Panc1 (cell line): ENCODE results near the gene CELA3A. TPM values are rescaled to one million over a fixed set of nuclear protein-coding genes. Genes with fewer than 3 reads are reported as not detected.
"Not testable (repeated sequence)": the region's sequence is repeated elsewhere in the genome, so short reads cannot be mapped to it uniquely, and the experiment has no call there.

Experiments
- ATAC-seq: fragments of 200-7000 bp; cut with Tn5 transposase; 2 replicates; pipeline ENCODE4 v1.9.1; 2020; ENCODE audit warnings: mild to moderate bottlenecking, moderate library complexity
- BruUV-seq: library from RNA; stranded (reverse); fragments of 400-500 nt; replicated peaks from 2 replicates; lab custom pipeline; 2021; lab: Mats Ljungman, UMichigan
- CTCF ChIA-PET: fragments of 300-600 bp; sonication (Branson Sonifier 250); formaldehyde crosslinking; loops from one replicate; lab custom pipeline; 2022; ENCODE audit warnings: antibody characterized with exemption; lab: Charles Lee
- POLR2A ChIA-PET: fragments of 300-600 bp; sonication (Branson Sonifier 250); formaldehyde crosslinking; loops from one replicate; lab custom pipeline; 2022; ENCODE audit warnings: antibody characterized with exemption; lab: Charles Lee
- DNase-seq: peaks from one replicate; pipeline ENCODE4 v3.0.0-alpha.2; 2010; ENCODE audit warnings: low read depth, low spot score
- H3K27ac ChIP-seq: 2 replicates; pipeline ENCODE4 v1.5.1; 2011; ENCODE audit warnings: mild to moderate bottlenecking, low read length, inconsistent platforms
- H3K27me3 ChIP-seq: fragments of 200-500 bp; sonication (Bioruptor generic); 2 replicates; pipeline ENCODE4 v1.6.0; 2014; ENCODE audit warnings: low read length, inconsistent platforms; ENCODE audit not compliant: control insufficient read depth, insufficient read depth
- H3K36me3 ChIP-seq: fragments of 200-500 bp; sonication (Bioruptor generic); 2 replicates; pipeline ENCODE4 v1.5.1; 2014; ENCODE audit warnings: inconsistent platforms, mild to moderate bottlenecking, low read length, moderate library complexity; ENCODE audit not compliant: control insufficient read depth, insufficient read depth
- H3K4me1 ChIP-seq: 2 replicates; pipeline ENCODE4 v1.5.1; 2011; ENCODE audit warnings: inconsistent platforms, mild to moderate bottlenecking, low read length, moderate library complexity; ENCODE audit not compliant: control insufficient read depth, insufficient read depth
- H3K4me3 ChIP-seq, 2 experiments: 2 replicates each; pipeline ENCODE4 v1.5.1; 2011 to 2012; ENCODE audit warnings: low read depth in 2 of 2, low read length in 2 of 2, mild to moderate bottlenecking in 2 of 2, inconsistent platforms in 1 of 2, moderate library complexity in 1 of 2
- H3K9me3 ChIP-seq: fragments of 200-500 bp; sonication (Bioruptor generic); 2 replicates; pipeline ENCODE4 v1.5.1; 2014; ENCODE audit warnings: low read depth, mild to moderate bottlenecking, inconsistent platforms, low read length, moderate library complexity; ENCODE audit not compliant: control insufficient read depth, insufficient read depth
- CTCF ChIP-seq: fragments of 450-650 bp; IDR thresholded peaks from 2 replicates; pipeline ENCODE4 v1.5.1; 2017; ENCODE audit warnings: mild to moderate bottlenecking
- POLR2AphosphoS5 ChIP-seq: IDR thresholded peaks from 2 replicates; pipeline ENCODE4 v1.6.1; 2012; ENCODE audit warnings: mild to moderate bottlenecking, low read depth, low read length, moderate library complexity
- REST ChIP-seq, 2 experiments: IDR thresholded peaks; 2 replicates each; pipeline ENCODE4 v1.6.1; 2011 to 2012; ENCODE audit warnings: low read depth in 2 of 2, control low read depth in 1 of 2, low read length in 1 of 2, mild to moderate bottlenecking in 1 of 2, moderate library complexity in 1 of 2; ENCODE audit not compliant: insufficient read depth in 1 of 2
- SIN3A ChIP-seq: IDR thresholded peaks from 2 replicates; pipeline ENCODE4 v1.6.1; 2012; ENCODE audit warnings: low read depth, mild to moderate bottlenecking, low read length, moderate library complexity, borderline replicate concordance; ENCODE audit not compliant: insufficient read depth
- TCF7L2 ChIP-seq: IDR thresholded peaks from 2 replicates; pipeline ENCODE4 v1.6.1; 2011; ENCODE audit warnings: mild to moderate bottlenecking, low read depth, low read length, inconsistent platforms
- in situ Hi-C: cut with HindIII; loops from 2 replicates; pipeline ENCODE4 v1.10.0; 2016; ENCODE audit warnings: low sequenced_read_pairs, low pct_unique_long_range_greater_than_20kb
- intact Hi-C: fragments of 100-400 bp; cut with micrococcal nuclease; formaldehyde crosslinking; loops from one replicate; pipeline ENCODE4 v1.10.0; 2022; ENCODE audit not compliant: unreplicated experiment
- total RNA-seq: library from RNA; stranded (reverse); gene quantifications from one replicate; pipeline ENCODE4 v1.2.1, GENCODE V29; 2021; ENCODE audit not compliant: unreplicated experiment

Gene CELA3A
- total RNA-seq, 1 experiment from 2014 or later = 5.9 TPM

GRCh38 chr1:21966247-21967000, 35.0 kb upstream of the CELA3A start:
- intact Hi-C loops = no loop called here
- ATAC-seq = peak; percentile 46; the same call in 1 of the 2 replicates
- Histone ChIP-seq H3K9me3 (no peaks in the 10 kb centered on the region), H3K4me3 (no peak overlapping the region), H3K4me1 (peaks cover 8% of the 10 kb centered on the region), H3K27me3 (no peaks in the 10 kb centered on the region), H3K27ac (peak overlapping the region; percentile 3; the same call in 1 of the 2 replicates), H3K36me3 (no peaks in the 10 kb centered on the region)
- ChIA-PET CTCF (interaction anchor here (0.7 kb wide), 1 partner anchor 36 kb away, joined by 3 read pairs; no protein-coding TSS in a partner anchor), POLR2A (interaction anchor here (0.6 kb wide), 1 partner anchor 46 kb away, joined by 4 read pairs; no protein-coding TSS in a partner anchor)
- peak; percentile 18 for DNase-seq
- BruUV-seq = no TSS peak
- no peak for TF ChIP-seq POLR2AphosphoS5
- no peak for TF ChIP-seq REST (IDR thresholded peaks at IDR 0.05; ENCODE audit: insufficient read depth in 1 of 2, low read depth in 2 of 2, low read length in 1 of 2)
- no peak for TF ChIP-seq CTCF
- no peak for TF ChIP-seq TCF7L2
- TF ChIP-seq SIN3A = no peak
- in situ Hi-C loops = no loop called here

GRCh38 chr1:21967216-21967615, 34.2 kb upstream of the CELA3A start:
- H3K4me3 ChIP-seq, H3K27me3 ChIP-seq, DNase-seq, H3K9me3 ChIP-seq, H3K27ac ChIP-seq, intact Hi-C loops, in situ Hi-C loops, POLR2A ChIA-PET, CTCF ChIA-PET, H3K36me3 ChIP-seq, BruUV-seq, ATAC-seq, H3K4me1 ChIP-seq: not testable (repeated sequence)

GRCh38 chr1:21969066-21969465, 32.4 kb upstream of the CELA3A start:
- in situ Hi-C loops, intact Hi-C loops: not testable (repeated sequence)

GRCh38 chr1:21970523-21970922, 30.9 kb upstream of the CELA3A start:
- H3K36me3 ChIP-seq, intact Hi-C loops, H3K4me1 ChIP-seq, H3K9me3 ChIP-seq, ATAC-seq, in situ Hi-C loops, DNase-seq, CTCF ChIA-PET, POLR2A ChIA-PET, H3K4me3 ChIP-seq, BruUV-seq, H3K27me3 ChIP-seq: not testable (repeated sequence)
- peak overlapping the region; percentile 23; the same call in 1 of the 2 replicates for H3K27ac ChIP-seq

More at GRCh38 chr1:21969066-21969465, 32.4 kb upstream of the CELA3A start:
- ATAC-seq, BruUV-seq, H3K9me3 ChIP-seq, H3K27ac ChIP-seq, CTCF ChIA-PET, H3K4me1 ChIP-seq, DNase-seq, POLR2A ChIA-PET, H3K4me3 ChIP-seq, H3K27me3 ChIP-seq, H3K36me3 ChIP-seq: not testable (repeated sequence)

GRCh38 chr1:21972973-21973441, 28.4 kb upstream of the CELA3A start:
- CTCF ChIA-PET = interaction anchor here (0.6 kb wide), 1 partner anchor 116 kb away, joined by 6 read pairs; no protein-coding TSS in a partner anchor
- H3K4me3 ChIP-seq, H3K27me3 ChIP-seq, DNase-seq, in situ Hi-C loops, intact Hi-C loops, BruUV-seq, H3K36me3 ChIP-seq, H3K4me1 ChIP-seq, H3K9me3 ChIP-seq: not testable (repeated sequence)
- H3K27ac ChIP-seq = peak overlapping the region; percentile 78
- peak; percentile 76 for ATAC-seq
- POLR2A ChIA-PET = interaction anchor here (0.7 kb wide), 1 partner anchor 121 kb away, joined by 3 read pairs; no protein-coding TSS in a partner anchor
